ENCODE measurements around the gene ARHGAP10.

Gene ARHGAP10

GRCh38 chr4:147828331-147828905, 96.5 kb downstream of the ARHGAP10 start:
- H3K36me3 Mint-ChIP-seq (ENCODE audit: low read depth): peaks cover 7% of the 10 kb centered on the region
- H3K27ac Mint-ChIP-seq: no peak overlapping the region
- no peak overlapping the region for H3K4me3 Mint-ChIP-seq
- DNase-seq: no peak
- H3K9me3 Mint-ChIP-seq: no peaks in the 10 kb centered on the region
- H3K27me3 Mint-ChIP-seq: no peaks in the 10 kb centered on the region
- H3K4me1 Mint-ChIP-seq (ENCODE audit: low read depth): peaks cover 16% of the 10 kb centered on the region

- peaks cover 22% of the 10 kb centered on the region for H3K4me1 Mint-ChIP-seq (ENCODE audit: low read depth)
- no peaks in the 10 kb centered on the region for H3K27me3 Mint-ChIP-seq
- H3K27ac Mint-ChIP-seq: no peak overlapping the region
- DNase-seq: no peak
- H3K36me3 Mint-ChIP-seq (ENCODE audit: low read depth): peaks cover 7% of the 10 kb centered on the region
- H3K9me3 Mint-ChIP-seq: no peaks in the 10 kb centered on the region
- H3K4me3 Mint-ChIP-seq: no peak overlapping the region
Observed at GRCh38 chr4:147829401-147830101, 97.7 kb downstream of the ARHGAP10 start.

- Mint-ChIP-seq H3K4me1 (ENCODE audit: low read depth) (peaks cover 22% of the 10 kb centered on the region), H3K27ac (no peak overlapping the region), H3K27me3 (no peaks in the 10 kb centered on the region), H3K4me3 (no peak overlapping the region), H3K9me3 (no peaks in the 10 kb centered on the region), H3K36me3 (ENCODE audit: low read depth) (peaks cover 7% of the 10 kb centered on the region)
- no peak for DNase-seq
Observed at GRCh38 chr4:147830102-147830463, 98.2 kb downstream of the ARHGAP10 start.

GRCh38 chr4:147830987-147831386, 99.1 kb downstream of the ARHGAP10 start:
- Mint-ChIP-seq H3K9me3 (no peaks in the 10 kb centered on the region), H3K4me3 (no peak overlapping the region), H3K36me3 (ENCODE audit: low read depth) (peaks cover 2% of the 10 kb centered on the region)

GRCh38 chr4:147831551-147832171, 99.8 kb downstream of the ARHGAP10 start:
- H3K9me3 Mint-ChIP-seq: no peaks in the 10 kb centered on the region
- no peak overlapping the region for H3K4me3 Mint-ChIP-seq
- H3K36me3 Mint-ChIP-seq (ENCODE audit: low read depth): peaks cover 2% of the 10 kb centered on the region
- H3K27me3 Mint-ChIP-seq: no peaks in the 10 kb centered on the region
- no peak for DNase-seq
- H3K27ac Mint-ChIP-seq: no peak overlapping the region
- H3K4me1 Mint-ChIP-seq (ENCODE audit: low read depth): peaks cover 23% of the 10 kb centered on the region

More at GRCh38 chr4:147830987-147831386, 99.1 kb downstream of the ARHGAP10 start:
- no peaks in the 10 kb centered on the region for H3K27me3 Mint-ChIP-seq
- peaks cover 19% of the 10 kb centered on the region for H3K4me1 Mint-ChIP-seq (ENCODE audit: low read depth)
- no peak for DNase-seq
- H3K27ac Mint-ChIP-seq: no peak overlapping the region

GRCh38 chr4:147833254-147833653, 101.4 kb downstream of the ARHGAP10 start:
- H3K9me3 Mint-ChIP-seq: no peaks in the 10 kb centered on the region
- peak overlapping the region; percentile 9 for H3K27ac Mint-ChIP-seq
- H3K4me3 Mint-ChIP-seq: no peak overlapping the region
- no peaks in the 10 kb centered on the region for H3K27me3 Mint-ChIP-seq
- H3K4me1 Mint-ChIP-seq (ENCODE audit: low read depth): peaks cover 27% of the 10 kb centered on the region
- no peak for DNase-seq
- H3K36me3 Mint-ChIP-seq (ENCODE audit: low read depth): peaks cover 2% of the 10 kb centered on the region

- Mint-ChIP-seq H3K4me3 (no peak overlapping the region), H3K27ac (no peak overlapping the region), H3K9me3 (no peaks in the 10 kb centered on the region), H3K36me3 (ENCODE audit: low read depth) (peaks cover 2% of the 10 kb centered on the region), H3K4me1 (ENCODE audit: low read depth) (peaks cover 27% of the 10 kb centered on the region), H3K27me3 (no peaks in the 10 kb centered on the region)
- no peak for DNase-seq
Observed at GRCh38 chr4:147833741-147834140, 101.9 kb downstream of the ARHGAP10 start.

- Mint-ChIP-seq H3K4me1 (ENCODE audit: low read depth) (peaks cover 27% of the 10 kb centered on the region), H3K27me3 (no peaks in the 10 kb centered on the region), H3K36me3 (ENCODE audit: low read depth) (peaks cover 2% of the 10 kb centered on the region), H3K9me3 (no peaks in the 10 kb centered on the region), H3K27ac (no peak overlapping the region), H3K4me3 (no peak overlapping the region)
- DNase-seq: no peak
Observed at GRCh38 chr4:147834480-147834879, 102.6 kb downstream of the ARHGAP10 start.

- Mint-ChIP-seq H3K4me1 (ENCODE audit: low read depth) (peaks cover 22% of the 10 kb centered on the region), H3K4me3 (no peak overlapping the region), H3K27me3 (no peaks in the 10 kb centered on the region), H3K27ac (no peak overlapping the region), H3K9me3 (no peaks in the 10 kb centered on the region), H3K36me3 (ENCODE audit: low read depth) (peaks cover 2% of the 10 kb centered on the region)
- no peak for DNase-seq
Observed at GRCh38 chr4:147836807-147837206, 104.9 kb downstream of the ARHGAP10 start.

GRCh38 chr4:147837435-147837834, 105.5 kb downstream of the ARHGAP10 start:
- Mint-ChIP-seq H3K4me3 (no peak overlapping the region), H3K27ac (no peak overlapping the region), H3K9me3 (no peaks in the 10 kb centered on the region), H3K36me3 (ENCODE audit: low read depth) (peaks cover 2% of the 10 kb centered on the region), H3K4me1 (ENCODE audit: low read depth) (peaks cover 19% of the 10 kb centered on the region), H3K27me3 (no peaks in the 10 kb centered on the region)
- no peak for DNase-seq

GRCh38 chr4:147837854-147838253, 106.0 kb downstream of the ARHGAP10 start:
- no peaks in the 10 kb centered on the region for H3K9me3 Mint-ChIP-seq
- no peak overlapping the region for H3K4me3 Mint-ChIP-seq
- peaks cover 19% of the 10 kb centered on the region for H3K4me1 Mint-ChIP-seq (ENCODE audit: low read depth)
- no peak for DNase-seq
- H3K27me3 Mint-ChIP-seq: no peaks in the 10 kb centered on the region
- H3K36me3 Mint-ChIP-seq (ENCODE audit: low read depth): peaks cover 2% of the 10 kb centered on the region
- H3K27ac Mint-ChIP-seq: no peak overlapping the region

GRCh38 chr4:147839200-147839599, 107.3 kb downstream of the ARHGAP10 start:
- no peak for DNase-seq
- Mint-ChIP-seq H3K4me1 (ENCODE audit: low read depth) (peaks cover 10% of the 10 kb centered on the region), H3K27ac (no peak overlapping the region), H3K9me3 (no peaks in the 10 kb centered on the region), H3K27me3 (no peaks in the 10 kb centered on the region), H3K36me3 (ENCODE audit: low read depth) (no peaks in the 10 kb centered on the region), H3K4me3 (no peak overlapping the region)

GRCh38 chr4:147839663-147840062, 107.8 kb downstream of the ARHGAP10 start:
- no peak overlapping the region for H3K4me3 Mint-ChIP-seq
- H3K9me3 Mint-ChIP-seq: no peaks in the 10 kb centered on the region
- H3K4me1 Mint-ChIP-seq (ENCODE audit: low read depth): peaks cover 10% of the 10 kb centered on the region
- H3K27ac Mint-ChIP-seq: no peak overlapping the region
- DNase-seq: no peak
- H3K36me3 Mint-ChIP-seq (ENCODE audit: low read depth): no peaks in the 10 kb centered on the region
- no peaks in the 10 kb centered on the region for H3K27me3 Mint-ChIP-seq

- no peak overlapping the region for H3K4me3 Mint-ChIP-seq
- H3K36me3 Mint-ChIP-seq (ENCODE audit: low read depth): no peaks in the 10 kb centered on the region
- H3K27me3 Mint-ChIP-seq: no peaks in the 10 kb centered on the region
- H3K27ac Mint-ChIP-seq: no peak overlapping the region
- H3K9me3 Mint-ChIP-seq: no peaks in the 10 kb centered on the region
- DNase-seq: no peak
- peaks cover 7% of the 10 kb centered on the region for H3K4me1 Mint-ChIP-seq (ENCODE audit: low read depth)
Observed at GRCh38 chr4:147840838-147841738, 109.2 kb downstream of the ARHGAP10 start.

All from activated T-cell treated with anti-CD3 and anti-CD28 coated beads, Interleukin-2, amount 50 U/mL, for 24 hours (primary cell).